Measurements from ENCODE around the gene ATG2A. TPM values are rescaled to one million over a fixed set of nuclear protein-coding genes. Genes with fewer than 3 reads are reported as not detected.
A peak's percentile ranks its signal among the peaks of the same experiment; 100 is the strongest.

ATG2A gene
- total RNA-seq, 1 donor from 2014 or later = 21.4 TPM

GRCh38 chr11:64851831-64852351, 65.1 kb downstream of the ATG2A start:
- Histone ChIP-seq H3K9ac (ENCODE audit: low read length) (no peak overlapping the region), H2AFZ (ENCODE audit: low read depth, low read length) (no peak overlapping the region), H3K4me1 (ENCODE audit: insufficient read depth, low read length) (peaks cover 34% of the 10 kb centered on the region), H4K20me1 (ENCODE audit: insufficient read depth, low read length) (peaks cover 6% of the 10 kb centered on the region), H3K79me2 (ENCODE audit: insufficient read depth, low read length) (peaks cover 29% of the 10 kb centered on the region), H3K9me3 (ENCODE audit: insufficient read depth, low read depth, low read length) (no peaks in the 10 kb centered on the region), H3K36me3 (ENCODE audit: insufficient read depth, low read length) (no peaks in the 10 kb centered on the region), H3K27me3 (ENCODE audit: insufficient read depth, low read length) (no peaks in the 10 kb centered on the region), H3K27ac (ENCODE audit: low read depth, low read length) (no peak overlapping the region), H3K4me3 (ENCODE audit: insufficient read depth, low read depth, low read length) (no peak overlapping the region), H3K4me2 (ENCODE audit: low read length) (no peak overlapping the region)
- TF ChIP-seq EZH2 (IDR thresholded peaks at IDR 0.05; ENCODE audit: insufficient read depth, low read length) (no peak), CTCF (IDR thresholded peaks at IDR 0.05; ENCODE audit: insufficient read depth, low read depth, low read length) (no peak)
- peaks cover 17% of the 10 kb centered on the region for H3K4me1 Mint-ChIP-seq (ENCODE audit: low read depth, unreplicated experiment)
- H3K27me3 Mint-ChIP-seq (ENCODE audit: low read depth, unreplicated experiment) = no peaks in the 10 kb centered on the region
- no peaks in the 10 kb centered on the region for H3K9me3 Mint-ChIP-seq (ENCODE audit: unreplicated experiment)
- DNase-seq (ENCODE audit: low read depth) (no peak), FAIRE-seq (no peak)
- H3K27ac Mint-ChIP-seq (ENCODE audit: unreplicated experiment) = peak overlapping the region; percentile 9
- peaks cover 4% of the 10 kb centered on the region for H3K36me3 Mint-ChIP-seq (ENCODE audit: low read depth, unreplicated experiment)
- no peak overlapping the region for H3K4me3 Mint-ChIP-seq (ENCODE audit: unreplicated experiment)

- no peak for TF ChIP-seq CTCF (IDR thresholded peaks at IDR 0.05; ENCODE audit: insufficient read depth, low read depth, low read length)
- no peak for TF ChIP-seq EZH2 (IDR thresholded peaks at IDR 0.05; ENCODE audit: insufficient read depth, low read length)
- no peak overlapping the region for H3K9ac ChIP-seq (ENCODE audit: low read length)
- H3K27ac Mint-ChIP-seq (ENCODE audit: unreplicated experiment) = peak overlapping the region; percentile 41
These were observed 65.9 kb downstream of the ATG2A start for GRCh38 chr11:64850979-64851567.

More at GRCh38 chr11:64850979-64851567, 65.9 kb downstream of the ATG2A start:
- Histone ChIP-seq H3K4me1 (ENCODE audit: insufficient read depth, low read length) (peaks cover 26% of the 10 kb centered on the region), H3K27ac (ENCODE audit: low read depth, low read length) (no peak overlapping the region), H3K4me2 (ENCODE audit: low read length) (no peak overlapping the region), H3K27me3 (ENCODE audit: insufficient read depth, low read length) (no peaks in the 10 kb centered on the region), H3K4me3 (ENCODE audit: insufficient read depth, low read depth, low read length) (no peak overlapping the region), H3K79me2 (ENCODE audit: insufficient read depth, low read length) (peaks cover 22% of the 10 kb centered on the region), H2AFZ (ENCODE audit: low read depth, low read length) (no peak overlapping the region), H3K36me3 (ENCODE audit: insufficient read depth, low read length) (no peaks in the 10 kb centered on the region), H4K20me1 (ENCODE audit: insufficient read depth, low read length) (peaks cover 2% of the 10 kb centered on the region), H3K9me3 (ENCODE audit: insufficient read depth, low read depth, low read length) (no peaks in the 10 kb centered on the region)
- FAIRE-seq (no peak), DNase-seq (ENCODE audit: low read depth) (no peak)
- Mint-ChIP-seq H3K27me3 (ENCODE audit: low read depth, unreplicated experiment) (no peaks in the 10 kb centered on the region), H3K36me3 (ENCODE audit: low read depth, unreplicated experiment) (peaks cover 4% of the 10 kb centered on the region), H3K4me3 (ENCODE audit: unreplicated experiment) (no peak overlapping the region), H3K9me3 (ENCODE audit: unreplicated experiment) (no peaks in the 10 kb centered on the region), H3K4me1 (ENCODE audit: low read depth, unreplicated experiment) (peaks cover 13% of the 10 kb centered on the region)

Data from astrocyte (in vitro differentiated cells and primary cell).